ENCODE data around the gene ZNF75A.
A peak's percentile ranks its signal among the peaks of the same experiment; 100 is the strongest.

DNA sequence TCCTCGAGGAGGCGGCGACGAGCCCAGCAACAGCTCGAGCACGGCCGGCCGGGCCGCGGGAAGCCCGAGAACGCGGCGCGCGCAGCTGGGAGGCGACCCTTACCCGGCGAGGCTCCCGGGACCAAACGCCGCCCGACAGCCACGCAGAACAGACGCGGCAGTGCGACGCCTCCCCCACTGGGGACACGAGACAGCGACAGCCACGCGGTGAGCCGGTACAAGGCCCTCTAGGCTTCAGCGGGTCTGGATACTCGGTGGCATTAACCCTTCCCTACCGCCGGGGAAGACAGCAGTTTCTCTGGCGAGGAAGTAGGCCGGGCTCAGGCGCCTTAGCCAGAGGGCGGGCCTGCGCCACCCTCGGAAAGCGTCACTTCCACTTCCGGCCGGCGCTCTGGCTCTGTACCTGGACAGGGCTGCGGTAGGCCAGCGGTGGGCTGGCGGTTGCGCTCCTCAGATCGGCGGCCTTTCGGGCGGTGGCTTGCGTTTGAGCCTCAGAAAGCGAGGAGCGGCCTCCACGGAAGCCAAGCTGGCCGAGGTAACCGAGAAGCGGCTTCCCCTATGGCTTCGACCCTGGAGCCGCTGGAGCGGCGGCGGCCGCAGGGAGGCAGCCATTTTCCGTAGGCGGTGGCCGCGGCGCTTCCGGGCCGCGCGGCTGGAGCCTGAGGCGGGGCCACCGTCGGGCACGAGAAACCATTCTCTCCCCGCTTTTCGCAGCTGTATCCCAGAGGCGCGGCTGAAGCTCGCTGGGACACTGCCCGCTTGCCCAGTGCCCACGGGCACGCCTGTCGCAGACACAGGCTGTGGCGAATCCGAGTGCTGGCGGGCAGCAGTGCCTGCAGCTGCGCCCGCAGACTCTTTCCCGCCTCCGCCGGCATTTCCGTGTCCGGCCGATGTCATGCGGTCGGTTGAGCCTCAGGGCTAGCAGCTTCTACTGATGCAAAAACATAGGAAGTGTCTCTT lies at the start of gene ZNF75A, which contains the start of gene TIGD7:
- no peak for TF ChIP-seq EP300 (IDR thresholded peaks at IDR 0.05)
- TF ChIP-seq, protein P1, sequence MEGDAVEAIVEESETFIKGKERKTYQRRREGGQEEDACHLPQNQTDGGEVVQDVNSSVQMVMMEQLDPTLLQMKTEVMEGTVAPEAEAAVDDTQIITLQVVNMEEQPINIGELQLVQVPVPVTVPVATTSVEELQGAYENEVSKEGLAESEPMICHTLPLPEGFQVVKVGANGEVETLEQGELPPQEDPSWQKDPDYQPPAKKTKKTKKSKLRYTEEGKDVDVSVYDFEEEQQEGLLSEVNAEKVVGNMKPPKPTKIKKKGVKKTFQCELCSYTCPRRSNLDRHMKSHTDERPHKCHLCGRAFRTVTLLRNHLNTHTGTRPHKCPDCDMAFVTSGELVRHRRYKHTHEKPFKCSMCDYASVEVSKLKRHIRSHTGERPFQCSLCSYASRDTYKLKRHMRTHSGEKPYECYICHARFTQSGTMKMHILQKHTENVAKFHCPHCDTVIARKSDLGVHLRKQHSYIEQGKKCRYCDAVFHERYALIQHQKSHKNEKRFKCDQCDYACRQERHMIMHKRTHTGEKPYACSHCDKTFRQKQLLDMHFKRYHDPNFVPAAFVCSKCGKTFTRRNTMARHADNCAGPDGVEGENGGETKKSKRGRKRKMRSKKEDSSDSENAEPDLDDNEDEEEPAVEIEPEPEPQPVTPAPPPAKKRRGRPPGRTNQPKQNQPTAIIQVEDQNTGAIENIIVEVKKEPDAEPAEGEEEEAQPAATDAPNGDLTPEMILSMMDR (IDR thresholded peaks at IDR 0.05) = peak in 3 of 4 experiments; percentile 16 to 52 (median 46)
- TF ChIP-seq POLR2AphosphoS5 (IDR thresholded peaks at IDR 0.05) = peak; percentile 93

All from gastroesophageal sphincter (tissue), 3 donors.